A549 (cell line): ENCODE results near the gene ORM2. TPM values are rescaled to one million over a fixed set of nuclear protein-coding genes. Genes with fewer than 3 reads are reported as not detected.

ENCODE experiments used
- ATAC-seq, 2 experiments: fragments of 200-7000 bp in 1 of 2; fragments of >200 bp in 1 of 2; cut with Nextera tagmentation in 1 of 2; cut with Tn5 transposase in 1 of 2; 3 replicates each; pipeline versions ENCODE4 v1.8.0 to v1.9.1; 2018 to 2020; ENCODE audit warnings: mild to moderate bottlenecking in 1 of 2, moderate library complexity in 1 of 2
- CTCF ChIA-PET: fragments of 300-600 bp; sonication (Branson Sonifier 250); formaldehyde crosslinking; extraction: SDS; loops from one replicate; lab custom pipeline; 2021; ENCODE audit warnings: antibody characterized with exemption, inconsistent platforms; lab: Yijun Ruan, JAX
- POLR2A ChIA-PET: fragments of 350-600 bp; formaldehyde crosslinking; extraction: SDS; loops from one replicate; lab custom pipeline; 2021; ENCODE audit warnings: antibody characterized with exemption, inconsistent platforms; lab: Yijun Ruan, JAX
- DNase-seq, 2 experiments: peaks; one replicate each; pipeline versions ENCODE4 v3.0.0 to v3.0.0-alpha.2; 2011 to 2016; ENCODE audit warnings: low read depth in 1 of 2, low spot score in 1 of 2
- FAIRE-seq: peaks from 2 replicates; lab custom pipeline; 2011; peaks lifted over from hg19 to GRCh38; lab: Jason Lieb, UNC
- H3K27ac ChIP-seq, 2 experiments: fragments of >200 bp; sonication (Bioruptor Twin); formaldehyde crosslinking; 3 replicates each; pipeline ENCODE4 v1.5.1; 2016 to 2017
- H3K4me1 ChIP-seq: fragments of >200 bp; sonication (Bioruptor Twin); formaldehyde crosslinking; 3 replicates; pipeline ENCODE4 v1.6.1; 2016
- H3K4me2 ChIP-seq: fragments of >200 bp; sonication (Bioruptor Twin); formaldehyde crosslinking; 3 replicates; pipeline ENCODE4 v1.6.1; 2016
- H3K4me3 ChIP-seq: fragments of >200 bp; sonication (Bioruptor Twin); formaldehyde crosslinking; 3 replicates; pipeline ENCODE4 v1.5.1; 2016
- H3K9me3 ChIP-seq: fragments of >200 bp; sonication (Bioruptor Twin); formaldehyde crosslinking; 3 replicates; pipeline ENCODE4 v1.6.1; 2016
- BCL3 ChIP-seq: fragments of >200 bp; sonication (Bioruptor Twin); formaldehyde crosslinking; IDR thresholded peaks from 3 replicates; pipeline ENCODE4 v1.6.1; 2016
- BHLHE40 ChIP-seq: IDR thresholded peaks from 2 replicates; pipeline ENCODE4 v1.6.1; 2012; ENCODE audit warnings: low read depth, low read length, inconsistent platforms
- ELK1 ChIP-seq: fragments of 150-350 bp; IDR thresholded peaks from 2 replicates; pipeline ENCODE4 v1.6.1; 2014; ENCODE audit warnings: low read depth, mild to moderate bottlenecking, low read length
- FOSB ChIP-seq: fragments of 250-450 bp; sonication (Bioruptor Pico); IDR thresholded peaks from 2 replicates; pipeline ENCODE4 v1.5.0; 2020; ENCODE audit warnings: mild to moderate bottlenecking, moderate library complexity
- FOSL2 ChIP-seq, 2 experiments: fragments of 450-650 bp in 1 of 2; fragments of >200 bp in 1 of 2; sonication (Bioruptor Twin) in 1 of 2; formaldehyde crosslinking; IDR thresholded peaks; 2 replicates each; pipeline versions ENCODE4 v1.5.0 to v1.6.1; 2016 to 2020; ENCODE audit warnings: mild to moderate bottlenecking in 1 of 2, moderate library complexity in 1 of 2
- GATA3 ChIP-seq: IDR thresholded peaks from 2 replicates; pipeline ENCODE4 v1.6.1; 2012; ENCODE audit warnings: borderline replicate concordance
- HEYL ChIP-seq: fragments of 250-450 bp; sonication (Bioruptor Pico); IDR thresholded peaks from 2 replicates; pipeline ENCODE4 v1.8.0; 2021; ENCODE audit warnings: mild to moderate bottlenecking, moderate library complexity
- HOXB13 ChIP-seq: fragments of 250-450 bp; sonication (Bioruptor Pico); IDR thresholded peaks from 2 replicates; pipeline ENCODE4 v1.5.0; 2020; ENCODE audit warnings: low read depth, mild to moderate bottlenecking, moderate library complexity
- JUNB ChIP-seq: fragments of >200 bp; sonication (Bioruptor Twin); formaldehyde crosslinking; IDR thresholded peaks from 2 replicates; pipeline ENCODE4 v1.6.1; 2016
- MAFK ChIP-seq: fragments of 450-650 bp; IDR thresholded peaks from 2 replicates; pipeline ENCODE4 v1.6.1; 2014; ENCODE audit not compliant: partially characterized antibody
- MAX ChIP-seq: IDR thresholded peaks from 2 replicates; pipeline ENCODE4 v1.6.1; 2012
- MYC ChIP-seq: IDR thresholded peaks from 2 replicates; pipeline ENCODE4 v1.6.1; 2012; ENCODE audit warnings: mild to moderate bottlenecking, inconsistent platforms, low read length, improper control_type of control experiment, borderline replicate concordance
- NR3C1 ChIP-seq: fragments of >200 bp; sonication (Bioruptor Twin); formaldehyde crosslinking; IDR thresholded peaks from 3 replicates; pipeline ENCODE4 v1.6.1; 2017
- PHF8 ChIP-seq: fragments of 200-600 bp; sonication (generic); IDR thresholded peaks from 2 replicates; pipeline ENCODE4 v1.6.1; 2016; ENCODE audit warnings: low read depth, mild to moderate bottlenecking, antibody characterized with exemption, moderate library complexity, borderline replicate concordance
- RAD21 ChIP-seq, 2 experiments: fragments of >200 bp in 1 of 2; sonication (Bioruptor Twin) in 1 of 2; formaldehyde crosslinking in 1 of 2; IDR thresholded peaks in 1 of 2; conservative IDR thresholded peaks in 1 of 2; 2 replicates in 1 of 2; 3 replicates in 1 of 2; pipeline ENCODE4 v1.6.1; 2012 to 2018; ENCODE audit warnings: inconsistent platforms in 1 of 2
- RARB ChIP-seq: fragments of 250-450 bp; sonication (Bioruptor Pico); IDR thresholded peaks from 2 replicates; pipeline ENCODE4 v1.8.0; 2021; ENCODE audit warnings: mild to moderate bottlenecking, moderate library complexity
- REST ChIP-seq: fragments of 200-600 bp; sonication (generic); IDR thresholded peaks from 2 replicates; pipeline ENCODE4 v1.6.1; 2016; ENCODE audit warnings: antibody characterized with exemption, mild to moderate bottlenecking, moderate library complexity
- SREBF2 ChIP-seq: fragments of 450-650 bp; IDR thresholded peaks from 2 replicates; pipeline ENCODE4 v1.6.1; 2014; ENCODE audit warnings: mild to moderate bottlenecking, moderate library complexity
- USF2 ChIP-seq: fragments of 450-650 bp; IDR thresholded peaks from 2 replicates; pipeline ENCODE4 v1.6.1; 2014; ENCODE audit warnings: antibody characterized with exemption
- ZFP36 ChIP-seq: fragments of 450-650 bp; IDR thresholded peaks from 2 replicates; pipeline ENCODE4 v1.6.1; 2014; ENCODE audit warnings: borderline replicate concordance; ENCODE audit not compliant: partially characterized antibody
- ZNF302 ChIP-seq: fragments of 250-450 bp; sonication (Bioruptor Pico); IDR thresholded peaks from 2 replicates; pipeline ENCODE4 v1.9.0; 2021; ENCODE audit warnings: inconsistent platforms, mild to moderate bottlenecking, moderate library complexity
- WGBS: methylation state at CpG from one replicate; pipeline ENCODE4 v1.1.6; 2017; ENCODE audit errors: missing lambda C conversion rate; 5-methylcytosine and 5-hydroxymethylcytosine counted together
- polyA plus RNA-seq, 4 experiments: library from polyadenylated mRNA; depleted of rRNA in 3 of 4; stranded (reverse); fragments of >200 nt; fragmentation: RNase III in 1 of 4; extraction: RNeasy Plus Mini Kit Qiagen cat#74134 plus additional on column Dnase treatment in 1 of 4; gene quantifications; 2 replicates in 3 of 4; 3 replicates in 1 of 4; pipeline ENCODE4 v1.2.3, GENCODE V29; 2011 to 2017

The ORM2 gene
- polyA plus RNA-seq, 2 of the 4 experiments (the other 2 are of a cell fraction): 0.10 TPM; not detected in 1

- CTCF ChIA-PET: no interaction called here
These were observed 6.1 kb downstream of the ORM2 start for GRCh38 chr9:114335745-114336144.

GRCh38 chr9:114336157-114336556, 6.5 kb downstream of the ORM2 start:
- ATAC-seq: no peak
- WGBS: 92% methylated on average over 8 of the region's 10 CpGs
- no peak overlapping the region for H3K27ac ChIP-seq
- no peak overlapping the region for H3K4me2 ChIP-seq
- DNase-seq: no peak
- no peaks in the 10 kb centered on the region for H3K4me1 ChIP-seq
- ChIA-PET CTCF (interaction anchor here (1.0 kb wide), 1 partner anchor 10 kb away, joined by 3 read pairs; no protein-coding TSS in a partner anchor), POLR2A (no interaction called here)
- H3K4me3 ChIP-seq: no peak overlapping the region
- H3K9me3 ChIP-seq: no peaks in the 10 kb centered on the region
- no peak for TF ChIP-seq ZNF302
- FAIRE-seq: no peak

More at GRCh38 chr9:114335745-114336144, 6.1 kb downstream of the ORM2 start:
- FAIRE-seq (no peak), ATAC-seq (no peak), DNase-seq (no peak)
- POLR2A ChIA-PET: no interaction called here
- H3K4me3 ChIP-seq: no peak overlapping the region
- WGBS: 71% methylated on average over 2 of the region's 2 CpGs
- no peak overlapping the region for H3K4me2 ChIP-seq
- TF ChIP-seq GATA3 (no peak), MAX (no peak), BCL3 (no peak), FOSB (CRISPR knock-in tag) (no peak), MAFK (no peak), SREBF2 (no peak), ZFP36 (no peak)
- no peak overlapping the region for H3K27ac ChIP-seq
- H3K4me1 ChIP-seq: no peaks in the 10 kb centered on the region
- no peaks in the 10 kb centered on the region for H3K9me3 ChIP-seq

GRCh38 chr9:114336699-114337395, 7.2 kb downstream of the ORM2 start:
- Histone ChIP-seq H3K4me2 (no peak overlapping the region), H3K9me3 (no peaks in the 10 kb centered on the region), H3K4me3 (no peak overlapping the region), H3K27ac (no peak overlapping the region), H3K4me1 (no peaks in the 10 kb centered on the region)
- CTCF ChIA-PET: interaction anchor here (1.0 to 1.4 kb wide), 2 partner anchors 10 to 229 kb away, joined by 3 to 4 read pairs; no protein-coding TSS in a partner anchor
- DNase-seq (no peak), FAIRE-seq (no peak), ATAC-seq (no peak)
- 89% methylated on average over 22 of the region's 23 CpGs for WGBS
- POLR2A ChIA-PET: no interaction called here
- no peak for TF ChIP-seq RARB (CRISPR knock-in tag)
- no peak for TF ChIP-seq FOSL2 (IDR thresholded peaks at IDR 0.05)
- no peak for TF ChIP-seq FOSL2 (CRISPR knock-in tag; IDR thresholded peaks at IDR 0.05)
- no peak for TF ChIP-seq ZNF302
- TF ChIP-seq HEYL: no peak
- no peak for TF ChIP-seq JUNB
- TF ChIP-seq PHF8: no peak
- no peak for TF ChIP-seq RAD21 (conservative IDR thresholded peaks at IDR 0.05 in 1 of 2, IDR thresholded peaks at IDR 0.05 in 1 of 2)
- TF ChIP-seq BHLHE40: no peak
- no peak for TF ChIP-seq REST
- no peak for TF ChIP-seq USF2
- no peak for TF ChIP-seq HOXB13
- no peak for TF ChIP-seq GATA3
- TF ChIP-seq BCL3: no peak
- no peak for TF ChIP-seq ELK1
- TF ChIP-seq MYC: no peak
- no peak for TF ChIP-seq NR3C1
